PC-9 (cell line): Measurements from ENCODE around the gene GRM7. TPM values are rescaled to one million over a fixed set of nuclear protein-coding genes. Genes with fewer than 3 reads are reported as not detected.

Experiments
- BruUV-seq: library from RNA; stranded (reverse); fragments of 400-500 nt; replicated peaks from 2 replicates; lab custom pipeline; 2021; lab: Mats Ljungman, UMichigan
- CTCF ChIA-PET: fragments of 300-600 bp; sonication (Branson Sonifier 250); formaldehyde crosslinking; loops from one replicate; lab custom pipeline; 2022; ENCODE audit warnings: antibody characterized with exemption; lab: Charles Lee
- POLR2A ChIA-PET: fragments of 300-600 bp; sonication (Branson Sonifier 250); formaldehyde crosslinking; loops from one replicate; lab custom pipeline; 2022; ENCODE audit warnings: antibody characterized with exemption; ENCODE audit not compliant: unreplicated experiment; lab: Charles Lee
- DNase-seq, 2 experiments: peaks; one replicate each; pipeline versions ENCODE4 v3.0.0 to v3.0.0-alpha.2; 2015 to 2022; ENCODE audit warnings: mixed read lengths in 1 of 2
- H2AFZ ChIP-seq: fragments of 200-600 bp; sonication (generic); 2 replicates; pipeline ENCODE4 v1.8.1; 2017; ENCODE audit warnings: antibody characterized with exemption
- H3F3A ChIP-seq: fragments of 200-600 bp; sonication (generic); 2 replicates; pipeline ENCODE4 v1.8.1; 2017; ENCODE audit warnings: antibody characterized with exemption, mild to moderate bottlenecking, low read depth; ENCODE audit not compliant: insufficient read depth
- H3K27ac ChIP-seq: fragments of 200-600 bp; sonication (generic); 2 replicates; pipeline ENCODE4 v1.6.1; 2016; ENCODE audit warnings: mixed run types
- H3K27me3 ChIP-seq: fragments of 200-600 bp; sonication (generic); 2 replicates; pipeline ENCODE4 v1.6.1; 2016; ENCODE audit warnings: low read depth, mixed run types; ENCODE audit not compliant: insufficient read depth
- H3K36me3 ChIP-seq: fragments of 200-600 bp; sonication (generic); 2 replicates; pipeline ENCODE4 v1.6.1; 2016; ENCODE audit warnings: low read depth, mixed run types
- H3K4me1 ChIP-seq: fragments of 200-600 bp; sonication (generic); replicated peaks from 2 replicates; pipeline ENCODE4 v1.6.1; 2016; ENCODE audit warnings: mixed run types; ENCODE audit not compliant: insufficient read depth
- H3K4me2 ChIP-seq: fragments of 200-600 bp; sonication (generic); 2 replicates; pipeline ENCODE4 v1.6.1; 2017; ENCODE audit warnings: mixed run types
- H3K4me3 ChIP-seq: fragments of 200-600 bp; sonication (generic); 2 replicates; pipeline ENCODE4 v1.6.1; 2016; ENCODE audit warnings: mixed run types
- H3K79me2 ChIP-seq: fragments of 200-600 bp; sonication (generic); 2 replicates; pipeline ENCODE4 v1.6.1; 2017; ENCODE audit warnings: low read depth, mixed run types
- H3K9me2 ChIP-seq: fragments of 200-600 bp; sonication (generic); 2 replicates; pipeline ENCODE4 v1.8.1; 2017; ENCODE audit warnings: mild to moderate bottlenecking; ENCODE audit not compliant: insufficient read depth
- H3K9me3 ChIP-seq: fragments of 200-600 bp; sonication (generic); 2 replicates; pipeline ENCODE4 v1.8.1; 2016; ENCODE audit warnings: low read depth; ENCODE audit not compliant: insufficient read depth
- H4K20me1 ChIP-seq: fragments of 200-600 bp; sonication (generic); 2 replicates; pipeline ENCODE4 v1.8.1; 2017; ENCODE audit not compliant: insufficient read depth
- CTCF ChIP-seq: fragments of 200-600 bp; sonication (generic); conservative IDR thresholded peaks from 2 replicates; pipeline ENCODE4 v1.6.1; 2017; ENCODE audit warnings: mixed run types, antibody characterized with exemption, mild to moderate bottlenecking, moderate library complexity
- EZH2 ChIP-seq: fragments of 200-600 bp; sonication (generic); IDR thresholded peaks from 2 replicates; pipeline ENCODE4 v1.8.0; 2017; ENCODE audit warnings: antibody characterized with exemption, low read depth
- intact Hi-C: fragments of 100-400 bp; cut with micrococcal nuclease; formaldehyde crosslinking; loops from one replicate; pipeline ENCODE4 v1.10.0; 2022; ENCODE audit not compliant: unreplicated experiment
- total RNA-seq: library from RNA; stranded (reverse); gene quantifications from 2 replicates; pipeline ENCODE4 v1.2.3, GENCODE V29; 2021

GRM7 gene
- total RNA-seq, 1 experiment from 2014 or later: not detected

DNA sequence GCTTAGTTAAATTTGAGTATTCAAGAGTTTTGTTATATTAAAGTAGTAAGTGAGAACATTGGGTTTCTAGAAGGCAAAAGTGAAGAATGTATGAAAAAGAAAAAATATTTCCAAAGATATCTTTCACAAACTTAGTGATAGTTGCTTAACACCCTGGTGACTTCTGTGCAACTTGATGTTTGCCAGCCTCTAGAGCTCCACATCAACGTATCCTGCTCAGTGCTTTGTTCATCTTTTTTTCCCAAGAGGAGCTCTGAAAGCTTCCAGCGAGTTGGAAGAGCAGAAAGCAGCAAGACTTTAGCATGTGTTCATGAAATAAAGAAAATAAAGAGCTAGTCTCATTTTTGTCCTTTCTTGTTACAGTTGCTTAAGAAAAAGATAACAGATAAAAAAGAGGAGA lies 225.5 kb downstream of the GRM7 start:
- H3K4me3 ChIP-seq: no peak overlapping the region
- H3F3A ChIP-seq: no peaks in the 10 kb centered on the region
- no peaks in the 10 kb centered on the region for H3K9me2 ChIP-seq
- no peak for DNase-seq
- no peaks in the 10 kb centered on the region for H3K79me2 ChIP-seq
- ChIA-PET CTCF (no interaction called here), POLR2A (no interaction called here)
- BruUV-seq: no TSS peak
- H3K4me1 ChIP-seq: no peaks in the 10 kb centered on the region
- no peak overlapping the region for H2AFZ ChIP-seq
- H3K27ac ChIP-seq: no peak overlapping the region
- TF ChIP-seq CTCF (no peak), EZH2 (no peak)
- no peaks in the 10 kb centered on the region for H3K9me3 ChIP-seq
- no peaks in the 10 kb centered on the region for H3K27me3 ChIP-seq
- intact Hi-C loops: no loop called here
- no peaks in the 10 kb centered on the region for H4K20me1 ChIP-seq
- no peak overlapping the region for H3K4me2 ChIP-seq
- no peaks in the 10 kb centered on the region for H3K36me3 ChIP-seq

DNA sequence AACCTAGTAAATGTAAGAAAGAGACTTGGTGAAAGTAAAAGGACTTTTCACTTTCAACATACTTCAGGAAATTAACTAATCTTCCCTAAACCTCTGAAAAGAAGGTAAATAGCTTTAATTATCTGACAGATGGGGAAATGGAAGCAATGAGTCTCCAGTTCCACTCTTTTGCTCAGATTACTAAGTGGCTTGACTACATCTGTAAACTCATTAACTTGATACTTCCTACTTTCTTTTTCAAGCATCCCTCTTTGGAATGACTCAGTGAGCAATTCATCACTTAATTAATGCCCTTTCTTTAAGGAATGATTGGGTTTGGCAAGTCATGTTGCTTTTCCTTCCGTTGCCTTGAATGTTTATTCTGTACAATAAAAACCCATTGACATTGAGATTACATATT lies 234.2 kb downstream of the GRM7 start:
- Histone ChIP-seq H3K4me1 (no peaks in the 10 kb centered on the region), H3K4me3 (no peak overlapping the region), H3K4me2 (no peak overlapping the region), H2AFZ (no peak overlapping the region), H3K27me3 (no peaks in the 10 kb centered on the region), H3K79me2 (no peaks in the 10 kb centered on the region), H3K27ac (no peak overlapping the region), H3K9me2 (no peaks in the 10 kb centered on the region), H3F3A (no peaks in the 10 kb centered on the region), H3K9me3 (no peaks in the 10 kb centered on the region), H4K20me1 (no peaks in the 10 kb centered on the region), H3K36me3 (no peaks in the 10 kb centered on the region)
- ChIA-PET CTCF (no interaction called here), POLR2A (no interaction called here)
- no TSS peak for BruUV-seq
- TF ChIP-seq EZH2 (no peak), CTCF (no peak)
- intact Hi-C loops: no loop called here
- DNase-seq: no peak

DNA sequence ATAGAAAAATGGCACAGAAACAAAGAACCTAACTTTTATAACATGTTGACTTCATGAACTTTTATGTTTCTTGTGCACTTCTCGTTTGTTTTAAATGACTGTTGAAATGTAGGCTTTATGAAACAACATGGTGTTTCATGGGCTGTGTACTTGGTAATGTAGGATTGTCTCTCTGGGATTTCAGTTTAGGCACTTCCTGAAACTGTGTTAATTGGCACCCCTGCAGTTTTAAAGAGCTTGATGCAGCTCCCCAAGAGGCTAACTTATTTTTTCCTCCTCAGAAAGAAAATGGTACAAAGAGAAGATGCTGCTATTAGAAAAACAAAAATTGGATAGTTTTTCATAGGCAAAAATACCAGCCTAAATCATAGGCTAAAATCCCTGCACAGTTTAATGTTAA lies 239.2 kb downstream of the GRM7 start:
- POLR2A ChIA-PET: no interaction called here
- no TSS peak for BruUV-seq

More for the DNA sequence above, 239.2 kb downstream of the GRM7 start:
- Histone ChIP-seq H4K20me1 (no peaks in the 10 kb centered on the region), H3K27me3 (no peaks in the 10 kb centered on the region), H3K9me3 (no peaks in the 10 kb centered on the region), H3K4me2 (no peak overlapping the region), H3F3A (no peaks in the 10 kb centered on the region), H3K9me2 (no peaks in the 10 kb centered on the region), H3K79me2 (no peaks in the 10 kb centered on the region), H3K36me3 (no peaks in the 10 kb centered on the region), H2AFZ (no peak overlapping the region), H3K4me3 (no peak overlapping the region), H3K27ac (no peak overlapping the region), H3K4me1 (no peaks in the 10 kb centered on the region)
- CTCF ChIA-PET: no interaction called here
- TF ChIP-seq EZH2 (no peak), CTCF (no peak)
- DNase-seq: no peak
- intact Hi-C loops: no loop called here
